B cell (primary cell): ENCODE results near the gene NBAS.

Source experiments
- CTCF ChIP-seq: fragments of 200-600 bp; IDR thresholded peaks from one replicate; pipeline ENCODE4 v1.8.0; 2022; ENCODE audit warnings: antibody characterized with exemption, mild to moderate bottlenecking
- EZH2 ChIP-seq: IDR thresholded peaks from 2 replicates; pipeline ENCODE4 v1.6.1; 2012; ENCODE audit warnings: borderline replicate concordance, low read depth, mild to moderate bottlenecking, moderate library complexity, low read length; ENCODE audit not compliant: insufficient read depth, poor library complexity, severe bottlenecking

GRCh38 chr2:15556311-15556930 is 4.7 kb downstream of the NBAS start:
- TF ChIP-seq CTCF = no peak
- no peak for TF ChIP-seq EZH2
